ENCODE results near the gene SLC2A4RG.

The SLC2A4RG gene

GRCh38 chr20:63756648-63756991 is 17.0 kb downstream of the SLC2A4RG start:
- no peak for TF ChIP-seq CTCF (IDR thresholded peaks at IDR 0.05; ENCODE audit: low read depth, low read length)
- H3K4me3 ChIP-seq (ENCODE audit: low read depth, low read length) = no peak overlapping the region

GRCh38 chr20:63758152-63758551 is 18.6 kb downstream of the SLC2A4RG start:
- TF ChIP-seq CTCF (IDR thresholded peaks at IDR 0.05; ENCODE audit: low read depth, low read length) = no peak
- H3K4me3 ChIP-seq (ENCODE audit: low read depth, low read length) = no peak overlapping the region

GRCh38 chr20:63759377-63759901 is 19.9 kb downstream of the SLC2A4RG start:
- no peak overlapping the region for H3K4me3 ChIP-seq (ENCODE audit: low read depth, low read length)
- no peak for TF ChIP-seq CTCF (IDR thresholded peaks at IDR 0.05; ENCODE audit: low read depth, low read length)

GRCh38 chr20:63765082-63765873 is 25.7 kb downstream of the SLC2A4RG start:
- no peak for TF ChIP-seq CTCF (IDR thresholded peaks at IDR 0.05; ENCODE audit: low read depth, low read length)

GRCh38 chr20:63765902-63766301 is 26.3 kb downstream of the SLC2A4RG start:
- no peak overlapping the region for H3K4me3 ChIP-seq (ENCODE audit: low read depth, low read length)
- TF ChIP-seq CTCF (IDR thresholded peaks at IDR 0.05; ENCODE audit: low read depth, low read length) = no peak

More at GRCh38 chr20:63765082-63765873, 25.7 kb downstream of the SLC2A4RG start:
- no peak overlapping the region for H3K4me3 ChIP-seq (ENCODE audit: low read depth, low read length)

- no peak overlapping the region for H3K4me3 ChIP-seq (ENCODE audit: low read depth, low read length)
- no peak for TF ChIP-seq CTCF (IDR thresholded peaks at IDR 0.05; ENCODE audit: low read depth, low read length)
These were observed 27.3 kb downstream of the SLC2A4RG start for GRCh38 chr20:63766695-63767426.

- no peak for TF ChIP-seq CTCF (IDR thresholded peaks at IDR 0.05; ENCODE audit: low read depth, low read length)
- no peak overlapping the region for H3K4me3 ChIP-seq (ENCODE audit: low read depth, low read length)
These were observed 27.9 kb downstream of the SLC2A4RG start for GRCh38 chr20:63767456-63767855.
